ENCODE results near the gene CNOT1. TPM values are rescaled to one million over a fixed set of nuclear protein-coding genes. Genes with fewer than 3 reads are reported as not detected.

The CNOT1 gene
- total and polyA plus RNA-seq, 10 of the 15 experiments (the other 5 are each of a cell fraction or from before 2014, with no cell fraction given): 101 to 246 (median 175) TPM

GRCh38 chr16:58629733-58630640, at the start of gene CNOT1 (continued):
- no peak for TF ChIP-seq EZH2 (IDR thresholded peaks at IDR 0.05; ENCODE audit: borderline replicate concordance, control insufficient read depth, low read depth, low read length)
- no peak for TF ChIP-seq RBBP5 (conservative IDR thresholded peaks at IDR 0.05)
- no peak; the same call in 1 of the 2 replicates for TF ChIP-seq CBX5 (IDR thresholded peaks at IDR 0.05; ENCODE audit: low read depth)
- TF ChIP-seq PKNOX1 (IDR thresholded peaks at IDR 0.05): peak; percentile 55
- peak; percentile 83; the same call in 1 of the 2 replicates for TF ChIP-seq RB1 (IDR thresholded peaks at IDR 0.05; ENCODE audit: borderline replicate concordance)
- TF ChIP-seq CHD4 (IDR thresholded peaks at IDR 0.05): no peak
- TF ChIP-seq CTCF (IDR thresholded peaks at IDR 0.05 in 2 of 3, conservative IDR thresholded peaks at IDR 0.05 in 1 of 3; ENCODE audit: control insufficient read depth in 2 of 3, extremely low read depth in 1 of 3, insufficient read depth in 1 of 3, low read depth in 3 of 3, low read length in 3 of 3): no peak
- TF ChIP-seq SRF (IDR thresholded peaks at IDR 0.05; ENCODE audit: low read depth in 2 of 2, low read length in 2 of 2): peak; percentile 64 to 96
- peak; percentile 70 for TF ChIP-seq E2F4 (IDR thresholded peaks at IDR 0.05; ENCODE audit: low read depth, low read length)
- no peak for TF ChIP-seq HSF1 (IDR thresholded peaks at IDR 0.05; ENCODE audit: low read depth, low read length)
- no peak for TF ChIP-seq ESRRA (IDR thresholded peaks at IDR 0.05; ENCODE audit: low read length)
- peak; percentile 99 for TF ChIP-seq CREB1 (IDR thresholded peaks at IDR 0.05; ENCODE audit: low read depth)
- TF ChIP-seq NR2C2 (IDR thresholded peaks at IDR 0.05; ENCODE audit: borderline replicate concordance, control insufficient read depth, insufficient read length, low read depth): peak; percentile 44
- TF ChIP-seq ASH2L (IDR thresholded peaks at IDR 0.05; ENCODE audit: borderline replicate concordance, low read depth): no peak
- TF ChIP-seq FOS (IDR thresholded peaks at IDR 0.05; ENCODE audit: borderline replicate concordance, extremely low read depth, insufficient read length): peak; percentile 99
- TF ChIP-seq RCOR1 (conservative IDR thresholded peaks at IDR 0.05; ENCODE audit: low read depth, low read length): no peak
- peak; percentile 76 for TF ChIP-seq MEF2B (IDR thresholded peaks at IDR 0.05; ENCODE audit: partially characterized antibody, poor library complexity, severe bottlenecking)
- TF ChIP-seq POU2F2 (IDR thresholded peaks at IDR 0.05; ENCODE audit: borderline replicate concordance, low read depth, low read length): peak; percentile 89
- peak; percentile 15 for TF ChIP-seq KLF5 (IDR thresholded peaks at IDR 0.05; ENCODE audit: partially characterized antibody)
- TF ChIP-seq ZNF384 (IDR thresholded peaks at IDR 0.05; ENCODE audit: borderline replicate concordance, low read depth, low read length): no peak
- TF ChIP-seq MTA3 (IDR thresholded peaks at IDR 0.05; ENCODE audit: borderline replicate concordance, low read length): no peak; the same call in 1 of the 2 replicates
